Breast epithelium (tissue), 4 donors: Measurements from ENCODE around the gene SRPK1. TPM values are rescaled to one million over a fixed set of nuclear protein-coding genes. Genes with fewer than 3 reads are reported as not detected.

ENCODE experiments used
- DNase-seq, 2 donors: peaks; one replicate each; pipeline ENCODE4 v3.0.0-alpha.2; 2019; ENCODE audit warnings: low spot score in 2 of 2
- H3K27ac ChIP-seq, 2 donors: fragments of 200-600 bp; sonication (generic) in 1 of 2; one replicate each; pipeline ENCODE4 v1.5.1; 2016 to 2019; ENCODE audit warnings: mild to moderate bottlenecking in 1 of 2
- H3K27me3 ChIP-seq, 2 donors: fragments of 200-600 bp; sonication (generic) in 1 of 2; one replicate each; pipeline versions ENCODE4 v1.5.1 to v1.6.0; 2017 to 2019; ENCODE audit warnings: control low read depth in 1 of 2, mild to moderate bottlenecking in 1 of 2
- H3K36me3 ChIP-seq: fragments of 200-600 bp; one replicate; pipeline ENCODE4 v1.5.1; 2019
- H3K4me1 ChIP-seq, 2 donors: fragments of 200-600 bp; sonication (generic); one replicate each; pipeline ENCODE4 v1.5.1; 2016 to 2019; ENCODE audit warnings: control low read depth in 1 of 2
- H3K4me3 ChIP-seq, 3 donors: fragments of 200-600 bp; sonication (generic); 1 replicate in 2 of 3; 2 replicates in 1 of 3; pipeline ENCODE4 v1.5.1; 2016 to 2019; ENCODE audit warnings: mild to moderate bottlenecking in 3 of 3, moderate library complexity in 2 of 3
- H3K9me3 ChIP-seq, 2 donors: fragments of 200-600 bp; sonication (generic) in 1 of 2; one replicate each; pipeline ENCODE4 v1.5.1; 2016 to 2019; ENCODE audit warnings: control low read depth in 1 of 2
- POLR2A ChIP-seq: fragments of 450-650 bp; IDR thresholded peaks from one replicate; pipeline ENCODE4 v1.6.1; 2016; ENCODE audit warnings: antibody characterized with exemption, mild to moderate bottlenecking, moderate library complexity
- POLR2AphosphoS5 ChIP-seq, 3 donors: sonication (generic); formaldehyde crosslinking; IDR thresholded peaks; one replicate each; pipeline ENCODE4 v1.6.1; 2017; ENCODE audit warnings: antibody characterized with exemption in 3 of 3
- intact Hi-C: fragments of 100-400 bp; cut with DNase I; formaldehyde crosslinking; loops from one replicate; pipeline ENCODE4 v1.15.1; 2023; ENCODE audit warnings: low total_unique reads
- total RNA-seq, 3 donors: library from RNA; depleted of rRNA; stranded (reverse); fragments of >200 nt; gene quantifications; one replicate each; pipeline ENCODE4 v1.1.0, GENCODE V29; 2016
- TF ChIP-seq, protein P1 (sequence below), 3 donors: fragments of 450-650 bp; IDR thresholded peaks; one replicate each; pipeline ENCODE4 v1.5.1; 2016 to 2017; ENCODE audit warnings: antibody characterized with exemption in 3 of 3, mild to moderate bottlenecking in 3 of 3, moderate library complexity in 3 of 3

SRPK1 gene
- total RNA-seq, 3 donors from 2014 or later: 29.1 to 77.7 (median 61.3) TPM

DNA sequence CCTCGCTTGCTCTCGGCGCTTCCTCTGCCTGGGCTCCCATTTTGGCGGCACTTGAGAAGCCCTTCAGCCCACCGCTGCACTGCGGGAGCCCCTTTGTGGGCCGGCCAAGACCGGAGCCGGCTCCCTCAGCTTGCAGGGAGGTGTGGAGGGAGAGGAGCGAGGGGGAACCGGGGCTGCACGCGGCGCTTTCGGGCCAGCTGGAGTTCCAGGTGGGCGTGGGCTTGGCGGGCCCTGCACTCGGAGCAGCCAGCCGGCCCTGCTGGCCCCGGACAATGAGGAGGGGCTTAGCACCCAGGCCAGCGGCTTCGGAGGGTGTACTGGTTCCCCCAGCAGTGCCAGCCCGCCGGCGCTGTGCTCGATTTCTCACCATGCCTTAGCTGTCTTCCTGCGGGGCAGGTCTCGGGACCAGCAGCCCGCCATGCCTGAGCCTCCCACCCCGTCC is 10.2 kb upstream of the SRPK1 start:
- intact Hi-C loops: no loop called here
- TF ChIP-seq POLR2A: no peak
- TF ChIP-seq, protein P1, sequence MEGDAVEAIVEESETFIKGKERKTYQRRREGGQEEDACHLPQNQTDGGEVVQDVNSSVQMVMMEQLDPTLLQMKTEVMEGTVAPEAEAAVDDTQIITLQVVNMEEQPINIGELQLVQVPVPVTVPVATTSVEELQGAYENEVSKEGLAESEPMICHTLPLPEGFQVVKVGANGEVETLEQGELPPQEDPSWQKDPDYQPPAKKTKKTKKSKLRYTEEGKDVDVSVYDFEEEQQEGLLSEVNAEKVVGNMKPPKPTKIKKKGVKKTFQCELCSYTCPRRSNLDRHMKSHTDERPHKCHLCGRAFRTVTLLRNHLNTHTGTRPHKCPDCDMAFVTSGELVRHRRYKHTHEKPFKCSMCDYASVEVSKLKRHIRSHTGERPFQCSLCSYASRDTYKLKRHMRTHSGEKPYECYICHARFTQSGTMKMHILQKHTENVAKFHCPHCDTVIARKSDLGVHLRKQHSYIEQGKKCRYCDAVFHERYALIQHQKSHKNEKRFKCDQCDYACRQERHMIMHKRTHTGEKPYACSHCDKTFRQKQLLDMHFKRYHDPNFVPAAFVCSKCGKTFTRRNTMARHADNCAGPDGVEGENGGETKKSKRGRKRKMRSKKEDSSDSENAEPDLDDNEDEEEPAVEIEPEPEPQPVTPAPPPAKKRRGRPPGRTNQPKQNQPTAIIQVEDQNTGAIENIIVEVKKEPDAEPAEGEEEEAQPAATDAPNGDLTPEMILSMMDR (IDR thresholded peaks at IDR 0.05): no peak
- no peak for TF ChIP-seq POLR2AphosphoS5 (IDR thresholded peaks at IDR 0.05)

DNA sequence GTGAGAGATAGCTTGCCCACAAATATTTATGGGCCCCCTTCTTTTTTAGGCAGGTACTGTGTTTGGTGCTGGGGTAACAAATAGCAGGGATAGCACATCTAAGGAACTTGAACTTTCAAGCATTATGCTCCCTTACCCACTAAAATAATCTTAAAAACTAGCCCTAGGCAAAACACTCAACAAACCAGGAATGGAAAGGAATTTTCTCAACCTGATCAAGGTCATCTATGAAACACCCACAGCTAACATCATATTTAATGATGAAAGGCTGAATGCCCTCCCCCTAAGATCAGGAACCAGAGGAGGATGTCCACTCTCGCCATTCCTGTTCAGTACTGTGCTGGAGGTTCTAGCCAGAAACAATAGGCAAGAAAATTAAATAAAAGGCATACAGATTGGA is 8.7 kb upstream of the SRPK1 start:
- no peak for DNase-seq
- Histone ChIP-seq H3K4me1 (no peaks in the 10 kb centered on the region), H3K36me3 (no peaks in the 10 kb centered on the region)

More for the DNA sequence above, 10.2 kb upstream of the SRPK1 start:
- no peak for DNase-seq
- Histone ChIP-seq H3K9me3 (no peaks in the 10 kb centered on the region), H3K36me3 (no peaks in the 10 kb centered on the region), H3K4me1 (no peaks in the 10 kb centered on the region), H3K27ac (no peak overlapping the region), H3K4me3 (no peak overlapping the region), H3K27me3 (no peaks in the 10 kb centered on the region)

DNA sequence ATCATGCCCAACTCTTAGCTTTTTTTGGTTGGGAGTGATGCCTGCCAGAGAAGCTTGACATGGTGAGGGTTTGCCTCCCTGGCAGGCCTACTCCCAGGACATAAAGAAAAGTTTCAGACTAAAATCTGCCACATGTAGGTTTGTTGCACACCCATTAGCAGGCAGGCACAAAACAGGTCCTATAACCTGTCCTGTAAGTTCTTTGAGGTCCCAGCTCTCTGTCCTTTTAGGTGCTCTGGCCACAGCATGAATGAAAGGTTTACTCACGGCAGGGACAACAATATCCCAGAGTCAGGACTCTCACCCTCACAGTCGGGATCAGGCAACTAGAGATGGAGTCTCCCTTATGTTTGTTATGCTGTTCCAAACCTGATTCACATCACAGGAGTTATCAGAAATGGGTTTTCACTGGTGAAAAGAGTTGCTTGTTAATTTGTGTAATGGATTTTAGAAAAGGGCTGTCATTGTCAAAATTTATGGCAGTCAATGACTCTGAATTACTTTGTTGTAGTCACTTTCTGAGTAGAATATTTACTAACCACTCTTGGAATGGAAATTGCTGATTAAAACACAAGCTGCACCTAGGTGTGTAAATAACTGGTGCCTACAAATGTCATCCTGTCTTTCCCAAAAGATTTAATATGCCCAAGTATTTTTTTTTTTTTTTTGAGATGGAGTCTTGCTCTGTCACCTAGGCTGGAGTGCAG is 5.8 kb upstream of the SRPK1 start:
- H3K36me3 ChIP-seq: no peaks in the 10 kb centered on the region
- no peak overlapping the region for H3K4me3 ChIP-seq
- intact Hi-C loops: no loop called here
- no peak for DNase-seq
- no peaks in the 10 kb centered on the region for H3K27me3 ChIP-seq
- no peak overlapping the region for H3K27ac ChIP-seq
- no peaks in the 10 kb centered on the region for H3K4me1 ChIP-seq
- H3K9me3 ChIP-seq: no peaks in the 10 kb centered on the region
- TF ChIP-seq, protein P1 (IDR thresholded peaks at IDR 0.05): no peak
- no peak for TF ChIP-seq POLR2AphosphoS5 (IDR thresholded peaks at IDR 0.05)
- no peak for TF ChIP-seq POLR2A

More for the DNA sequence above, 8.7 kb upstream of the SRPK1 start:
- H3K27ac ChIP-seq: no peak overlapping the region
- TF ChIP-seq POLR2A (no peak), POLR2AphosphoS5 (IDR thresholded peaks at IDR 0.05) (no peak)
- TF ChIP-seq, protein P1 (IDR thresholded peaks at IDR 0.05): no peak
- no peak overlapping the region for H3K4me3 ChIP-seq
- intact Hi-C loops: no loop called here
- no peaks in the 10 kb centered on the region for H3K27me3 ChIP-seq
- no peaks in the 10 kb centered on the region for H3K9me3 ChIP-seq

DNA sequence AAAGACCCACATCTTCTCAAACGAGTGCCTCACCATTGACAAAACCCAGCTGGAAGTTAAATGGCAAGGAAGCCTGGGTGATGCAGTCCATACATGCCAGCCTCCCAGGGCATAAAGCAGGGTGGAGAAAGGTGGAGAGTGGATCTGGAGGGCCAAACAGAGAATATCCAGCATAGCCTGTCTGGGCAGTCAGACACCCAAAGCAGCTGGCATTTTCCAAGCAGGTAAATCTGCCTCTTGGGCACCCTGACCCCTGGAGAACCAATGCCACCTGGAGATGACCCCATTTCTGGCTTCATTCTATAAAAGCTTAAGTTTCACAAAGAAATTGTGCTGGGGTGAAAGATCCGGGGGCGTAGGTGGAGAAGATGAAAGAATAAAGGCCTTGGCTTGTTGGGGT is 5.1 kb upstream of the SRPK1 start:
- TF ChIP-seq POLR2AphosphoS5 (IDR thresholded peaks at IDR 0.05): no peak
- TF ChIP-seq POLR2A: no peak
- TF ChIP-seq, protein P1 (IDR thresholded peaks at IDR 0.05): no peak
- no peak overlapping the region for H3K4me3 ChIP-seq
- intact Hi-C loops: no loop called here
- H3K27ac ChIP-seq: no peak overlapping the region
- H3K27me3 ChIP-seq: no peaks in the 10 kb centered on the region
- DNase-seq: no peak
- H3K36me3 ChIP-seq: no peaks in the 10 kb centered on the region
- H3K9me3 ChIP-seq: no peaks in the 10 kb centered on the region
- H3K4me1 ChIP-seq: no peaks in the 10 kb centered on the region

DNA sequence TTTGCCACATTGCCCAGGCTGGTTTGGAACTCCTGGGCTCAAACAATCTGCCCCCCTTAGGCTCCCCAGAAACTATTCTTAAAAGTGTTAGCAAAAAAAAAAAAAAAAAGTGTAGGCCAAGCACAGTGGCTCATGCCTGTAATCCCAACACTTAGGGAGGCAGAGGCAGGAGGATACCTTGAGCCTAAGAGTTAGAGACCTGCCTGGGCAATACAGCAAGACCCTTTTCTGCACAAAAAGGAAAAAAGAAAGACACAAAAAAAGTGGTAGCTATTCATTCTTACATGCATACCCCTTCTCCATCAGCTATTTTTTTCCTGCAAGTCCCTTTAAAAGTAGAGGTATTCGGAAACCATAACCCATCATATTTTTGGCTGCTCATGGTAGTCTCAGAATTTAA is 3.2 kb upstream of the SRPK1 start:
- Histone ChIP-seq H3K4me3 (no peak overlapping the region), H3K4me1 (peaks cover 0 to 3% of the 10 kb centered on the region in 2 donors), H3K27ac (no peak overlapping the region), H3K9me3 (no peaks in the 10 kb centered on the region), H3K27me3 (no peaks in the 10 kb centered on the region), H3K36me3 (no peaks in the 10 kb centered on the region)
- no peak for DNase-seq
- intact Hi-C loops: no loop called here
- TF ChIP-seq, protein P1 (IDR thresholded peaks at IDR 0.05): no peak
